GM21529 (cell line): Measurements from ENCODE around the gene TTC27.
A peak's percentile ranks its signal among the peaks of the same experiment; 100 is the strongest.
"Not testable (repeated sequence)": the region's sequence is repeated elsewhere in the genome, so short reads cannot be mapped to it uniquely, and the experiment has no call there.

ENCODE experiments used
- ATAC-seq: cut with Tn5 transposase; IDR thresholded peaks from one replicate; pipeline ENCODE4 v1.9.1; 2021; ENCODE audit not compliant: unreplicated experiment

TTC27 gene

DNA sequence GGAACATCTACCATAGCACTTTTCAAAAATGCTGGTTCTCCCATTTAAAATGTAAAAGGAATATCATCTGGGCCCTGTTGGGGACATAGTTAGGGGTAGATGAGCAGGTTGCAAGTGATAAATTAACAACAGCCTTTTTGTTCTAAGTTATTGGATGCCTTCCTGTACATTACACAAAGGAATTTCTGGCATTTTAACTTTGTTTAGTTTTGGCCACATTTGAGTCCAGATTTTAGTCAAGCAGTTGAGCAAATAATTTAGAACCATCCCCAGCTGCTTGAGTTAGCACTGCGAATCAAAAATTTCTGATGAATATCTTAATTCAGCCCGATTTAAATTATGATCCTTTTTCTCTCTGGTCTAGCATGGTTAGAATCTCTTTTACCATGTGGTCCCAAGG lies 124.4 kb downstream of the TTC27 start:
- no peak for ATAC-seq

DNA sequence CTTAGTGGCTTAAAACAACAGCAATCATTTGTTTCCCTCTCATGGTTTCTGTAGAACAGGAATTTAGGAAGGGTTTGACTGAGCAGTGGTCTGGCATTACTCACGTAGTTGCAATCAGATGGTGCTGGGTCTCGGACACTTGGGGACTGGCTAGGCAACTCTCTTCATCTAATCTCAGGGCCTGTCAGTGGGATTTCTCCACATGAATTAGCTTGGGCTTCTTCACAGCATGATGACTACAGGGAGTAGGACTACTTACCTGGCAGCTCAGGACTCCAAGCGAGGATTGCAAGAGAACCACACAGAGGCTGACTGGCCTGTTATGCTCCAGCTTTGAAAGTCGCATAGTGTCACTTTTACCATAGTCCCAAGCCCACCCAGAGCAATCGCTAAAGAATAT lies 125.1 kb downstream of the TTC27 start:
- no peak for ATAC-seq

- not testable (repeated sequence) for ATAC-seq
Observed at GRCh38 chr2:32754676-32755075, 126.8 kb downstream of the TTC27 start.

- no peak for ATAC-seq
Observed at GRCh38 chr2:32755666-32756065, 127.8 kb downstream of the TTC27 start.

DNA sequence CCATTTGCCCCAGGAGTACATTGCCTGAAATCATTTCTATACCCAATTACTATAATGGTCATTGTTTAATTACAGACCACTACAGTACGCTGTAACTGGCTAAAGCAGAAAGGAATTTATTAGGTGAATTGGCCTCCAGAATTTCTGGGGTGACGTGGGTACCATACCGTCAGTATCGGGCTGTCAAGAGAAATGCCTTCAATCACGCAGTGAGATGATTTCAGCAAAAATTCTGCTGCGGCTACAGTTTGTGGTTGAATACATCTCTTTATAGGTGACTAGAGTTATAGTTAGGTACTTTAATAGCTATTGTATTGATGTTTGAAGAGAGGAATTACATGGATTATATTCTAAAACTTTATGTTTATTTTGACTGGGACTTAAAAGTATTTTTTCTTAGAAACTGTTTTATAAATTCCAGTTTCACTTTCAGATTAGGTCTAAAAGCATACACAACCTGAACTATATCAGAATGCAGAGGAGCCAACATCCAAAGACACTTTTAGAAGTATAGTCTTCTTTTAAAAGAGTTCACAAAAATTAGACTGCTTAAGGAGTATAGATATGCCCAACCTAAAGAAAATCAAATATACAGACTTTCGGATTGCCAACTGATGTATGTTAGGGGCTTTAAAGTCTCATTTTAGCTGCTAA lies 128.4 kb downstream of the TTC27 start:
- no peak for ATAC-seq

- no peak for ATAC-seq
Observed at GRCh38 chr2:32758232-32758631, 130.4 kb downstream of the TTC27 start.

DNA sequence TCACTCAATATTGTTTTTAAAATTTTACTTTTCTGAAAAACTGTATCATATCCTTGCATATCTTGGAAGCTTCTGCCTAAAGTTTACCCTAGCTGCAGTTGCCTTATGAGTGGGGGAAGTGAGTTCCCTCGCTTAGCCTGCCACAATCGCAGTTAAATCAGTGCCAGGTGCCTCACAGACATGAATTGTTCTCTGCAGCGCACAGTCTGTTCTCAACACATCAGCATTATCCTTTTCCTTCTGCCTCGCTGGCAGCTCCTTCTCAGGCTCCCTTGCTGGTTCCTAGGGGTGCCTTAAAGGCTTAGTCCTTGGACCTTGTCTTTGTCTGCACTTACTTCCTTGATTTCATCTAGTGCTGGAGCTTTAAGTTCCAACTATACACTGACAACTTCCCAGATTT lies 132.8 kb downstream of the TTC27 start:
- ATAC-seq: no peak

GRCh38 chr2:32768387-32769174 lies 140.7 kb downstream of the TTC27 start:
- no peak for ATAC-seq

GRCh38 chr2:32770360-32770759 lies 142.5 kb downstream of the TTC27 start:
- ATAC-seq: no peak

DNA sequence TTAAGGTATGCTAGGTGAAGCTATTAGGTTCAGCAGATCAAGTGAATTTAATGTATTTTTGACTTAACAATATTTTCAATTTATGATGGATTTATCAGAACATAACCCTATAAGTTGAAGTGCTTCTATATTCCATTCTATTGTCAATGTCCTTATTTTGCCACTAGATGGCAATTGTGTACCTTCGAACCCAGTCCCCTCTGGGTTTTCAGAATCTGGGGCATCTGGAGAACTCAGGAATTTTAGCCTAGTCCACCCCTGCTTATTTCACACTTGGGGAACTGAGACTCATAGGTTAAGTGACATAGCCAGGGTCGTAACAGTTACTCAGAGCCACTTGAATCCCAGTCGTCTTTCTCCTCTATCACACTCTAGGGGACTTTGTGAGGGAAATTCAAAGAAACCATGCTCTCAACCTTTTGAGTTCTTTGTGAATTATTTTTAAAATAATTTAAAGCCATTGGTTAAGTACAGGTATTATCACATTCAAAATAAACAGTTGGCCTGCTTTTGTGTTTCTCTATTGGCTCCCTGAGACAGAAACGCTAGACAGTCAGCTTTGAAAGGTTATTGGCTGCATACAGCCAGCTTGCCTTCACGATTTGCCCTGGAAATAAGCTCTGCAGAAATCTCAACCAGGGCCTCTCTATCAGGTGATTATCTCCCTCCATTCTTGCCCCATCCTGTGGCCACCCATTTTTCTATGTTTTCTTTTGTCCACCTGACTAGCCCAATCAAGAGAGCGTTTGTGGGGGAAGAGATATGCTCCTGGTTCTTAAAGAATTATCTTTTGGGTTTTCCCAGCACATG lies 145.0 kb downstream of the TTC27 start:
- ATAC-seq: peak; percentile 58

- no peak for ATAC-seq
Observed at GRCh38 chr2:32773448-32773808, 145.6 kb downstream of the TTC27 start.

DNA sequence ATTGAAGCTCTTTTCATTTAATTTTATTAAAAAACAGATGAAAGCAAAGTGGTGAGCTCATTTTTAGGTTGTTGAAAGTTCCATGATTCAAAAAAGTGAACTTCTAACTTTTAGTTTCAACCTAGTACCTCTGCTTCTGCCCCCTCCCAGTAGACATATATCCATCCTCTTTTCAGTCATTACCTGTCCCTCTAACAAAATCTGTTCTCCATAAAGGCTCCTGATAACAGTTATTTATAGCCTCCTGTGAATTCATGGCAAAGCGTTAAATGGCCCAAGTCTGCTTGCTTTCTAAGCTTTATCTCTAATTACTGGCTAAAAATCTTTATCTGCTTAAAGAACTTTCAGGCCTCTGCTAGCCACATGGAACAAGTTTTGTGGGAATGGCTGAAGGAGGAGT lies 148.1 kb downstream of the TTC27 start:
- no peak for ATAC-seq

DNA sequence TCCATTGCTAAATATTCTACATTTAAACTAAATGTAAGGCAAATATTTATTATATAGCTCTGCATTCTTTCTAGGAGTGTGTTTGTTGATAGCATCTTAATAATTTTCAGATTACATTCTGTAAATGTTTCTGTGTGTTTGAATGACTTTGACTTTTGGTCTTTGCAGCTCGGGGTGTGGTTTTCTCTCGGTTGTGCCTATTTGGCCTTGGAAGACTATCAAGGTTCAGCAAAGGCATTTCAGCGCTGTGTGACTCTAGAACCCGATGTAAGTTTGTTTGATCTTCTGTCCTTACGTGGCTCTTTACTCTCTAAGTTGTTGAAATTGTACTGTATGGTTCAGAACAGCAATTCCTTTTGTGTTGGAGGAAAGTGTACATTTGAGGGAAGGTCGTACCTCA lies 149.9 kb downstream of the TTC27 start:
- no peak for ATAC-seq

DNA sequence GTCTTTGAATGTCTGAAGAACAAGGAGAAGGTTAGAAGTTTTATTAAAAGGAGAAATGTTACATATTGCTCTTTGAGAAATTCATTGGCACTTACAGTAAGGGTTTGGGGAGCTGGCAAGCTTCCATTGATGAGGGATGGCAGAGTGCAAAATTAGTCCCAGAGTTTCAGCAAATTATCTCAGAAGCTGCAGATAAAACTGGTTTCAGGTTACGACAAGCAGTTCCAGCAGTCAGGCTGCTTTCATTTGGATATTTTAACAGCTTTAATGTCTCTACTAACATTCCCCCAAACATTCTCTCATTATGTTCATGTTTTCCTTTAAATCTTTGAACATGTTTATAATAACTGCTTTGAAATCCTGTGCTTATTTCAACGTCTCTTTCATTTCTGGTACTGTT lies 153.1 kb downstream of the TTC27 start:
- ATAC-seq: no peak

GRCh38 chr2:32783469-32783868 lies 155.6 kb downstream of the TTC27 start:
- ATAC-seq: no peak

DNA sequence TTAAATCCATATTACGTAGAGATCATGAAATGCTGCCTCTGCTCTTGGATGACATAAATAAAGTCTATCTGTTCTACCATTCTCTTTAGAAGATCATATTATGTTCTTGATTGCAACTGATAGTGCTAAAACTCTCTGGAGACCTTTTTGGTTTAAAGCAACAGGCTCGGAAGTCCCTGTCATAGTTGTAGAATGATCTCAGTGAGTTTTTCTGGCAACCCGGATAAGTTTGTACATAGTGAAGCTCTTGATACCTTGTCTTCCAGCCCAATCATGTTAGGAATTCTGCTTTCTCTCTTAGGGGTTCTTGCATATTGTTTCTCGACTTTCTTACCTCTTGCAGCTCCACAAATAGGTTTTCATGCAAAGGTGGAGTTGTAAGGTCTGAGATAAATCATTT lies 156.1 kb downstream of the TTC27 start:
- no peak for ATAC-seq

- no peak for ATAC-seq
Observed at GRCh38 chr2:32787207-32787606, 159.4 kb downstream of the TTC27 start.

GRCh38 chr2:32788114-32788513 lies 160.3 kb downstream of the TTC27 start:
- no peak for ATAC-seq

GRCh38 chr2:32792416-32792815 lies 164.6 kb downstream of the TTC27 start:
- no peak for ATAC-seq

DNA sequence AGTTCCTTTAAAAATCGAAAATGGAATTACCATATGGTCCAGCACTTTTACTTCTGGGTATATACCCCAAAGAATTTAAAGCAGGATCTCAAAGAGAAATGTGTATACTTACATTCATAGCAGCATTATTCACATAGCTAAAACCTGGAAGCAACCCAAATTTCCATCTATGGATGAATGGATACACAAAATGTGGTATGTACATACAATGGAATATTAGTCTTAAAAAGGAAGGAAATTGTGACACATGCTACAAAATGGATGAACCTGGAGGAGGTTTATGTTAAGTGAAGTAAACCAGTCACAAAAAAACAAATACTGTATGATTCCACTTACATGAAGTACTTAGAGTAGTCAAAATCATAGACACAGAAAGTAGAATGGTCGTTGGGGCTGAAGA lies 171.0 kb downstream of the TTC27 start:
- ATAC-seq: no peak

DNA sequence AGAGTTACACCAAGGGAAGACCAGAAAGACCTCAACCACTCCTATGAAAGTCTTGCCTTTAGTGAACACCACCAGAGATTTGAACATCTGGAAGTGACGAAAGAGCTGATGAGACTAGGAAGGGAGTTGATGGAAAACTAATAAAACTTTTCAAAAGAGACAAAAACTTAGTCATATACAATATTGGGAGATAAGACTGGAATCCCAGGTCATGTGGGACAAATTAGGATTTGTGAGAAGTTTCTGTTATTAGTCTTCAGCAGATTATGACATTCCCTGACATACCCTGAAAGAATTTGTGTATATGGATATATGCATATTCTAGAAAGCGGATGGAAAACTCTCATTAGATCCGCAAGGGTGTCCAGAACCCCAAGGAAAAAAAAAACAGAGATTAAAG lies 173.9 kb downstream of the TTC27 start:
- no peak for ATAC-seq

DNA sequence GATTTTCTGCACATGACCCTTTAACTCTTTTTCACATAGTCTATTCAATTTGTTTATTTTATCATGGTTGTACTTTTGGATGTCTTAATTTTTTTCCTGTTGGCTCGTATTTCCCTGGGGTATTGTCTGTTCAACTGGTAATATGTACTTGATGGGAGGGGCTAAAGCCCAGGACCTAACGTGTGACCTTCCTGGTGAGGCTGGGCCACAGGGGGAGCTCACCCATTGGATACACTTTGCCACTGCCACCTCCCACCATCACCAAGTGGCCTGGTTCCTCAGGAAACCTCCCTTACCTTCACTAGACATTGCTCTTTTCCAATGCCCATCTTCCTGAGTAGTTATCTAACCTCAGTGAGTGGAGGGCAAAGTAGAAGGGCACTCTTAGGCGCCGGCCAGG lies 175.0 kb downstream of the TTC27 start:
- no peak for ATAC-seq
